Duodenal mucosa (tissue), 2 donors: ENCODE results near the gene CLEC16A.

Experiments
- H3K27ac ChIP-seq: one replicate; pipeline ENCODE4 v1.7.0; 2013; ENCODE audit warnings: low read depth, low read length
- H3K27me3 ChIP-seq, 2 donors: one replicate each; pipeline ENCODE4 v1.7.0; 2013; ENCODE audit warnings: low read length in 2 of 2, control low read depth in 1 of 2; ENCODE audit not compliant: insufficient read depth in 2 of 2, control insufficient read depth in 1 of 2
- H3K36me3 ChIP-seq, 2 donors: one replicate each; pipeline ENCODE4 v1.7.0; 2013; ENCODE audit warnings: low read length in 2 of 2, control low read depth in 1 of 2; ENCODE audit not compliant: insufficient read depth in 2 of 2, control insufficient read depth in 1 of 2
- H3K4me1 ChIP-seq, 2 donors: one replicate each; pipeline ENCODE4 v1.7.0; 2013; ENCODE audit warnings: low read length in 2 of 2, control low read depth in 1 of 2; ENCODE audit not compliant: insufficient read depth in 2 of 2, control insufficient read depth in 1 of 2
- H3K4me3 ChIP-seq, 2 donors: one replicate each; pipeline ENCODE4 v1.7.0; 2013; ENCODE audit warnings: low read length in 2 of 2, low read depth in 1 of 2
- H3K9ac ChIP-seq, 2 donors: one replicate each; pipeline ENCODE4 v1.7.0; 2013; ENCODE audit warnings: low read length in 2 of 2, low read depth in 1 of 2
- H3K9me3 ChIP-seq, 2 donors: one replicate each; pipeline ENCODE4 v1.7.0; 2013; ENCODE audit warnings: low read length in 2 of 2, control low read depth in 1 of 2; ENCODE audit not compliant: control insufficient read depth in 1 of 2

CLEC16A gene

DNA sequence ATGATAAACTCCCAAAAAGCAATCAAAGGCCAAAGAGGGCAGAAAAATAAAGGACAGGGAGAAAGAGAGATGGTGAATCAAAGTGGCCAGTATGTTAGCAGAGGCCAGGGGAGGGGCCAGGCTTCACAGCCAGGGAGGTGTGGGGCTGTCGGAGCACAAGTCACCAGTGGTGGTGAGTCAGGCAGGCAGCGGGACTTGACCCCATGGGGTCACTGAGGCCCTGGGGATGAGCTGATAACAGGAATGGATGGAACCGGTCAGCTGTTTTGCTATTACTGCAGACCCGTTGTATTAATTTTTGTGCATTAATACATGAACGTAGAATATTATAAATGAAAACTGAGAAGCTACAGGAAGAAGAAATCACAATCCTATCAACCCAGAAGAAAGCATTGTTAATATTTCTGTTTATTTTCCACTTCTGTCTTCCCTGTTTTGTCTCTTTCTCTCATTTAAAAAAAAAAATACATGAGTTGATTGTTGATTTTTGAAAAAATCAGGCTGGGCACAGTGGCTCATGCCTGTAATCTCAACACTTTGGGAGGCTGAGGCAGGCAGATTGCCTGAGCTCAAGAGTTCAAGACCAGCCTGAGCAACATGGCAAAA is 204.8 kb downstream of the CLEC16A start:
- no peaks in the 10 kb centered on the region for H3K27me3 ChIP-seq
- peaks cover 0 to 2% of the 10 kb centered on the region in 2 donors for H3K36me3 ChIP-seq
- H3K4me1 ChIP-seq = peaks cover 3 to 11% of the 10 kb centered on the region in 2 donors
- no peak overlapping the region for H3K27ac ChIP-seq
- H3K4me3 ChIP-seq = no peak overlapping the region
- no peak overlapping the region for H3K9ac ChIP-seq
- no peaks in the 10 kb centered on the region for H3K9me3 ChIP-seq

DNA sequence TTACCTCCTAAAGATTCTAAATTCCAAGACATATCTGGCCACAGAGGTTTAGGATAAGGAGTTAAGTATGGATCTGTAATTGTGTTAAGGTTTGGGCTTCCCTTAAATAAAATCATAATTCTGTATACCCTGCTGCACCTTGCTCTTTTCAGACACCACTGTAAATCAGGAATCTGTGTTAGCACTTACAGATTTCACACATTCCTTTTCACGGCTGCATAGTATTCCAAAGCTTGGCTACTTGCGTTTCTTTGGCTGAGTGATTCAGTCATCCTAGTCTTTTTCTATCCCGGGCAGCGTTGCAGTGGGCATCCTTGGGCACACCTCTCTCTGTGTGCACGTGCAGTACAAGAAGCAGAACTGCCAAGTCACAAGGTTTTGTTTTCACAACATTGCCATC is 205.8 kb downstream of the CLEC16A start:
- H3K27ac ChIP-seq = no peak overlapping the region
- H3K9me3 ChIP-seq = no peaks in the 10 kb centered on the region
- H3K36me3 ChIP-seq = peaks cover 0 to 2% of the 10 kb centered on the region in 2 donors

DNA sequence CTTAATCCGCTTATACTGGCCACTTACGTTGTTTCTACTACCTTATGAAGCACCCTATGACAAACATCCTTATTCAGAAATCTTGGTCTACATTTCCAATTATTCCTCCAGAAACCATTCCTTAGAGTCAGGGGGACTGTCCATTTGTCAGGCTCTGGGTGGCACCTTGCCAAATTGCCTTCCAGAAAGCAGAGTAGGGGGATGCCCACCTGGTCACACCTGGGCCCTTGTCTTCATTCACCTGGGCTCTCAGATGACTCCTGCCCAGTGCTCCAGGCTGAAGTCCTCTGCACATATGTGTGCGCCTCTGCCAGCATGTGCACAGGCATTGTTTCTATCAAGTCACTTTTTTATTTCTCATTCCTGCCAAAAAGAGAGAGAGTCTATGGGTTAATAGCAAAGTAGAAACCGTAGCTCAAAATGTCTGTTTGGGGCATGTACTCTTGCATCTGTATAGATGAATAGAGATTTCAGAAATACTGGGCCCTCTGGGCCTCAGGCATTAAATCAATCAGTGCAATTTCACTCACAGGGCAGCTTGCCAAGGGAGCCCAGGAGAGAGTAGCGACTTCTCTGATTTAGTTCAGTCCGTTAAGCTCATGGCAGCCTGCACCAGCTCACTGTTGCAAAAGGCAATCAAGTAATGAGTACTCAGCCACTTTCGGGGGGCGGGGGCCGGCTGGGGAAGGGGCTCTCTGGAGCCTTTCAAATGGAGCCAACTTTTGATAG is 207.0 kb downstream of the CLEC16A start:
- Histone ChIP-seq H3K4me3 (no peak overlapping the region), H3K27ac (no peak overlapping the region), H3K9ac (no peak overlapping the region), H3K27me3 (no peaks in the 10 kb centered on the region), H3K9me3 (no peaks in the 10 kb centered on the region), H3K36me3 (peaks cover 0 to 2% of the 10 kb centered on the region in 2 donors), H3K4me1 (peaks cover 3 to 11% of the 10 kb centered on the region in 2 donors)

More for the DNA sequence above, 205.8 kb downstream of the CLEC16A start:
- Histone ChIP-seq H3K27me3 (no peaks in the 10 kb centered on the region), H3K4me3 (no peak overlapping the region), H3K9ac (no peak overlapping the region), H3K4me1 (peaks cover 3 to 11% of the 10 kb centered on the region in 2 donors)

DNA sequence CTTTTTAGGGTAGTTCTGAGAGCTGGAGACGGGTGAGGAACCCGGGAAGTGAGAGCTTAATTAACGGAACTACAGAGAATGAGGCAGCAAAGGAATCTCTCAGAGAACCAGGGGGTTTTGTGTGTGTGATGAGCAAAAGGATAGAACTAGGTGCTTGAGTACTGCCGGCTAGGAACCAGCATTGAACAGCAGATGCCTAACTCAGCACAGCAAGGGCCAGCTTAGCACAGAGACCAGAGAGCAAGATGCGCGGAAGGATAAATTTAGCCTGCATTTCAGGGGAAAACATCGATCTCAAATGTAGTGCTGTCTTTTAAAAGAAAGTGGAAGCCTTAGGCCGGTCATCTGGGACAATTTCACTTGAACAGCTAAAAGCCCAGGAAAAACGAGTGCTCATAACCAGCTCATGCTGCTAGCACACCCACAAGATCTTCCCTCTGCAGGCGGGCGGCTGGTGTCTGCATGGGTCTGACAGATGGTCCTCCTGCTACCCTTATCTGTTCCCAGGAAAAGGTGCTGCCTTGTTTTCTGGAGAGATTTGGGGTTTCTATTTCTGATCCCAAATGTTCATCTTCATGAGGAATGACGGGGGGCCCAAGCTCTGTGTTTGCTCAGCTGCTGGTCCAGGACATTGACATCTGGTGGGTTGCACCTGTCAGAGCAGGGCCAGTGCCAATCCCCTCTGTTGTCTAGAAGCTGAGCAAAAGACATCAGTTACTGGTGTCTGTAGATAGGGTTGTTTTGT is 207.7 kb downstream of the CLEC16A start:
- H3K27ac ChIP-seq = no peak overlapping the region
- no peak overlapping the region for H3K4me3 ChIP-seq
- H3K9me3 ChIP-seq = no peaks in the 10 kb centered on the region
- no peaks in the 10 kb centered on the region for H3K27me3 ChIP-seq
- H3K9ac ChIP-seq = no peak overlapping the region
- peaks cover 0 to 2% of the 10 kb centered on the region in 2 donors for H3K36me3 ChIP-seq
- H3K4me1 ChIP-seq = peaks cover 3 to 7% of the 10 kb centered on the region in 2 donors

DNA sequence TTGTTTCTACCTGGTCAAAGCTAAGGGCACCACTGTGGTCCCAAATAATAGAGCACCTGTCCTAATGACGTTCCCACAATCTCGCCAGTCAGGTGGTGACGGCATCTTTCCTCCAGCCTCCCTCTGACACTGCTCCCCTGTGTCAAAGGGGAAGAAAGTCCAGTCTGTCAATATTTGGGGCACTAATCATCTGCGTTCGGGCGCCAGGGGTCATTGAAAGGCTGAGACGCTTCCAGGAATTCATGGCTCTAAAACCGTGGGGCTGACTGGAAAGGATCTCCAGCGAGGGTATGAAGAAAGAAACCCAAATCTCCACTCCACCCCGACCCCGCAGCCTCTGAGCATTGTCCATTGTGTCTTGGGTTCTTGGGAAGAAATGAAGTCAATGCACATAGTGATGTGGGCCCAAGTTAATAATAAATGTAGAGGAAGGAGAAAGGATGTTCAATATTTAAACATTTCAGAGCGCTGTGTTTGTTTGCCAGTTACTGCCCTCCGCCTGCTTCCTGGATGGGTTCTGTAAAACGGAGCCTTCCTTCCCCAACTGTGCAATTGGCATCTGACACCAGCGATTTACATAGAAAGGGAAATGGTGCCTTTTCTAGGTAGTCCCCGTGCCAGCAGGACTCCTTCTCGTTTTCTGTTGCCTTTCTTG is 208.4 kb downstream of the CLEC16A start:
- Histone ChIP-seq H3K4me3 (no peak overlapping the region), H3K9me3 (no peaks in the 10 kb centered on the region), H3K27ac (no peak overlapping the region), H3K36me3 (peaks cover 0 to 2% of the 10 kb centered on the region in 2 donors), H3K4me1 (peaks cover 0 to under 1% of the 10 kb centered on the region in 2 donors), H3K9ac (no peak overlapping the region), H3K27me3 (no peaks in the 10 kb centered on the region)

GRCh38 chr16:11155284-11155806 is 211.0 kb downstream of the CLEC16A start:
- Histone ChIP-seq H3K27ac (no peak overlapping the region), H3K9me3 (no peaks in the 10 kb centered on the region), H3K9ac (no peak overlapping the region), H3K36me3 (peaks cover 0 to 2% of the 10 kb centered on the region in 2 donors), H3K27me3 (no peaks in the 10 kb centered on the region), H3K4me3 (no peak overlapping the region), H3K4me1 (no peaks in the 10 kb centered on the region)

GRCh38 chr16:11156401-11156800 is 212.0 kb downstream of the CLEC16A start:
- Histone ChIP-seq H3K9me3 (no peaks in the 10 kb centered on the region), H3K27ac (no peak overlapping the region), H3K9ac (no peak overlapping the region), H3K36me3 (peaks cover 0 to 2% of the 10 kb centered on the region in 2 donors), H3K4me1 (no peaks in the 10 kb centered on the region), H3K4me3 (no peak overlapping the region), H3K27me3 (no peaks in the 10 kb centered on the region)

GRCh38 chr16:11157143-11157542 is 212.8 kb downstream of the CLEC16A start:
- no peaks in the 10 kb centered on the region for H3K27me3 ChIP-seq
- no peak overlapping the region for H3K9ac ChIP-seq
- H3K36me3 ChIP-seq = peaks cover 0 to 2% of the 10 kb centered on the region in 2 donors
- H3K4me3 ChIP-seq = no peak overlapping the region
- no peak overlapping the region for H3K27ac ChIP-seq
- no peaks in the 10 kb centered on the region for H3K4me1 ChIP-seq
- no peaks in the 10 kb centered on the region for H3K9me3 ChIP-seq

GRCh38 chr16:11158018-11158417 is 213.7 kb downstream of the CLEC16A start:
- Histone ChIP-seq H3K4me1 (no peaks in the 10 kb centered on the region), H3K4me3 (no peak overlapping the region), H3K27ac (no peak overlapping the region), H3K36me3 (peaks cover 0 to 2% of the 10 kb centered on the region in 2 donors), H3K27me3 (no peaks in the 10 kb centered on the region), H3K9me3 (no peaks in the 10 kb centered on the region), H3K9ac (no peak overlapping the region)
